SK-N-SH (cell line): ENCODE data around the gene FANCI. TPM values are rescaled to one million over a fixed set of nuclear protein-coding genes. Genes with fewer than 3 reads are reported as not detected.

Experiments
- CTCF ChIA-PET: fragments of 300-600, 350-600 bp; formaldehyde crosslinking; extraction: SDS; loops from one replicate; lab custom pipeline; 2021; lab: Yijun Ruan, JAX
- POLR2A ChIA-PET: fragments of 350-600 bp; sonication (Branson Sonifier 250); formaldehyde crosslinking; extraction: SDS; loops from one replicate; lab custom pipeline; 2020; ENCODE audit warnings: antibody characterized with exemption, inconsistent platforms; lab: Yijun Ruan, JAX
- DNase-seq: peaks from one replicate; pipeline ENCODE4 v3.0.0; 2012
- H2AFZ ChIP-seq: fragments of 200-600 bp; sonication (generic); 2 replicates; pipeline ENCODE4 v1.8.1; 2016; ENCODE audit warnings: antibody characterized with exemption, mild to moderate bottlenecking, low read depth
- H3F3A ChIP-seq: fragments of 200-600 bp; sonication (generic); replicated peaks from 2 replicates; pipeline ENCODE3; 2016; ENCODE audit warnings: antibody characterized with exemption, mild to moderate bottlenecking; ENCODE audit not compliant: insufficient read depth
- H3K27ac ChIP-seq, 2 experiments: fragments of 200-500 bp in 1 of 2; fragments of 200-600 bp in 1 of 2; sonication (Bioruptor generic) in 1 of 2; sonication (generic), shearing (Covaris generic) in 1 of 2; 2 replicates each; pipeline versions ENCODE4 v1.5.1 to v1.6.1; 2014 to 2016; ENCODE audit warnings: low read depth in 2 of 2, inconsistent platforms in 1 of 2, low read length in 1 of 2, mild to moderate bottlenecking in 1 of 2, mixed read lengths in 1 of 2
- H3K27me3 ChIP-seq: fragments of 200-600 bp; sonication (generic), shearing (Covaris generic); 2 replicates; pipeline ENCODE4 v1.6.1; 2016; ENCODE audit warnings: mixed run types; ENCODE audit not compliant: insufficient read depth
- H3K36me3 ChIP-seq, 2 experiments: fragments of 200-500 bp in 1 of 2; fragments of 200-600 bp in 1 of 2; sonication (Bioruptor generic) in 1 of 2; sonication (generic) in 1 of 2; replicated peaks in 1 of 2; 2 replicates each; pipeline versions ENCODE3 to v1.5.1; 2014 to 2016; ENCODE audit warnings: low read length in 1 of 2, mild to moderate bottlenecking in 1 of 2; ENCODE audit not compliant: insufficient read depth in 2 of 2, control insufficient read depth in 1 of 2
- H3K4me1 ChIP-seq, 2 experiments: fragments of 200-500 bp in 1 of 2; fragments of 200-600 bp in 1 of 2; sonication (Bioruptor generic) in 1 of 2; sonication (generic), shearing (Covaris generic) in 1 of 2; 2 replicates each; pipeline versions ENCODE4 v1.5.1 to v1.6.1; 2014 to 2016; ENCODE audit warnings: low read depth in 1 of 2, low read length in 1 of 2, mixed run types in 1 of 2; ENCODE audit not compliant: insufficient read depth in 2 of 2, control insufficient read depth in 1 of 2
- H3K4me2 ChIP-seq: fragments of 200-600 bp; sonication (generic), shearing (Covaris generic); 2 replicates; pipeline ENCODE4 v1.6.1; 2017; ENCODE audit warnings: mixed run types
- H3K4me3 ChIP-seq, 2 experiments: fragments of 200-500 bp in 1 of 2; fragments of 200-600 bp in 1 of 2; sonication (Bioruptor generic) in 1 of 2; sonication (generic), shearing (Covaris generic) in 1 of 2; 2 replicates each; pipeline versions ENCODE4 v1.5.1 to v1.8.1; 2014 to 2016; ENCODE audit warnings: low read depth in 2 of 2, inconsistent platforms in 1 of 2, low read length in 1 of 2, mild to moderate bottlenecking in 1 of 2, mixed read lengths in 1 of 2, moderate library complexity in 1 of 2
- H3K79me2 ChIP-seq: fragments of 200-600 bp; sonication (generic); 2 replicates; pipeline ENCODE4 v1.8.1; 2017; ENCODE audit warnings: mild to moderate bottlenecking; ENCODE audit not compliant: insufficient read depth
- H3K9ac ChIP-seq: fragments of 200-600 bp; sonication (generic); 2 replicates; pipeline ENCODE4 v1.6.1; 2017; ENCODE audit warnings: mixed run types
- H3K9me2 ChIP-seq: fragments of 200-600 bp; sonication (generic); 2 replicates; pipeline ENCODE4 v1.6.1; 2017; ENCODE audit warnings: mixed run types
- H3K9me3 ChIP-seq: fragments of 200-600 bp; sonication (generic); 2 replicates; pipeline ENCODE4 v1.6.1; 2017; ENCODE audit warnings: mixed run types, mild to moderate bottlenecking, moderate library complexity
- H4K20me1 ChIP-seq: fragments of 200-600 bp; sonication (generic); 2 replicates; pipeline ENCODE4 v1.6.1; 2017; ENCODE audit warnings: mild to moderate bottlenecking, mixed run types; ENCODE audit not compliant: insufficient read depth
- CTCF ChIP-seq: fragments of 200-600 bp; sonication (generic); IDR thresholded peaks from 2 replicates; pipeline ENCODE4 v1.6.1; 2017; ENCODE audit warnings: antibody characterized with exemption, mild to moderate bottlenecking, moderate library complexity
- EZH2phosphoT487 ChIP-seq: fragments of 200-600 bp; sonication (generic); IDR thresholded peaks from 2 replicates; pipeline ENCODE4 v1.6.1; 2017; ENCODE audit warnings: low read depth, mixed run types, mild to moderate bottlenecking, antibody characterized with exemption, moderate library complexity, borderline replicate concordance
- FOSL2 ChIP-seq: IDR thresholded peaks from 2 replicates; pipeline ENCODE4 v1.4.0; 2012; ENCODE audit warnings: low read depth, mild to moderate bottlenecking, moderate library complexity, borderline replicate concordance
- FOXM1 ChIP-seq: IDR thresholded peaks from 2 replicates; pipeline ENCODE4 v1.4.0; 2012; ENCODE audit warnings: low read depth, mild to moderate bottlenecking
- GATA2 ChIP-seq: sonication (generic); formaldehyde crosslinking; IDR thresholded peaks from 2 replicates; pipeline ENCODE4 v1.5.0; 2020; ENCODE audit warnings: mild to moderate bottlenecking, missing genetic modification reagents
- MAX ChIP-seq: IDR thresholded peaks from 2 replicates; pipeline ENCODE4 v1.4.0; 2012; ENCODE audit warnings: low read depth
- MXI1 ChIP-seq: IDR thresholded peaks from 2 replicates; pipeline ENCODE4 v1.6.1; 2012; ENCODE audit warnings: mild to moderate bottlenecking, low read depth, low read length, improper control_type of control experiment
- PBX3 ChIP-seq: IDR thresholded peaks from 2 replicates; pipeline ENCODE4; 2012
- RCOR1 ChIP-seq: fragments of 150-350 bp; IDR thresholded peaks from 2 replicates; pipeline ENCODE4 v1.6.1; 2017; ENCODE audit warnings: antibody characterized with exemption, low read length
- REST ChIP-seq: IDR thresholded peaks from 2 replicates; pipeline ENCODE4 v1.6.1; 2012; ENCODE audit warnings: mild to moderate bottlenecking, low read depth, low read length, moderate library complexity
- SIN3A ChIP-seq: IDR thresholded peaks from 2 replicates; pipeline ENCODE4 v1.6.1; 2012; ENCODE audit warnings: low read depth, mild to moderate bottlenecking, low read length, moderate library complexity, borderline replicate concordance
- SMC3 ChIP-seq: IDR thresholded peaks from 2 replicates; pipeline ENCODE4 v1.6.1; 2012; ENCODE audit warnings: low read depth, low read length, improper control_type of control experiment
- TCF12 ChIP-seq: IDR thresholded peaks from 2 replicates; pipeline ENCODE4 v1.4.0; 2012
- WGBS: methylation state at CpG from one replicate; pipeline ENCODE4 v1.1.6; 2017; ENCODE audit warnings: low lambda C conversion rate; 5-methylcytosine and 5-hydroxymethylcytosine counted together
- polyA plus RNA-seq, 3 experiments: library from polyadenylated mRNA; depleted of rRNA; stranded (reverse); fragments of >200 nt; gene quantifications; 2 replicates each; pipeline ENCODE4 v1.2.3, GENCODE V29; 2012

Gene FANCI
- polyA plus RNA-seq, 1 of the 3 experiments (the other 2 are of a cell fraction) = 13.2 TPM

GRCh38 chr15:89340573-89340972 is 96.8 kb downstream of the FANCI start (continued):
- TF ChIP-seq PBX3 (no peak), TCF12 (no peak), CTCF (no peak), EZH2phosphoT487 (no peak), MXI1 (no peak), MAX (no peak), SMC3 (no peak), SIN3A (no peak)

GRCh38 chr15:89341316-89342005 is 97.7 kb downstream of the FANCI start:
- no peak for TF ChIP-seq MXI1
- no peak for TF ChIP-seq RCOR1
- no peak for TF ChIP-seq REST
- TF ChIP-seq MAX = no peak
- no peak for TF ChIP-seq GATA2 (CRISPR knock-in tag)
- TF ChIP-seq FOXM1 = no peak
- no peak for TF ChIP-seq FOSL2
- Histone ChIP-seq H3K4me3 (no peak overlapping the region), H3K9ac (no peak overlapping the region), H3K79me2 (no peaks in the 10 kb centered on the region), H3K4me2 (no peak overlapping the region), H4K20me1 (no peaks in the 10 kb centered on the region), H3F3A (peaks cover under 1% of the 10 kb centered on the region), H3K9me2 (no peaks in the 10 kb centered on the region), H3K27me3 (no peaks in the 10 kb centered on the region), H2AFZ (no peak overlapping the region), H3K9me3 (no peaks in the 10 kb centered on the region), H3K4me1 (no peaks in the 10 kb centered on the region; a peak in 1 of 4 replicates), H3K36me3 (no peaks in the 10 kb centered on the region), H3K27ac (no peak overlapping the region)
- CTCF ChIA-PET = interaction anchor here (0.8 to 8.0 kb wide), 3 partner anchors 17 to 131 kb away, joined by 3 to 95 read pairs (median 4); no protein-coding TSS in a partner anchor
- 75% methylated on average over 4 of the region's 8 CpGs for WGBS
- POLR2A ChIA-PET = no interaction called here
- no peak for DNase-seq
